ENCODE results near the gene THOC1.

The THOC1 gene

DNA sequence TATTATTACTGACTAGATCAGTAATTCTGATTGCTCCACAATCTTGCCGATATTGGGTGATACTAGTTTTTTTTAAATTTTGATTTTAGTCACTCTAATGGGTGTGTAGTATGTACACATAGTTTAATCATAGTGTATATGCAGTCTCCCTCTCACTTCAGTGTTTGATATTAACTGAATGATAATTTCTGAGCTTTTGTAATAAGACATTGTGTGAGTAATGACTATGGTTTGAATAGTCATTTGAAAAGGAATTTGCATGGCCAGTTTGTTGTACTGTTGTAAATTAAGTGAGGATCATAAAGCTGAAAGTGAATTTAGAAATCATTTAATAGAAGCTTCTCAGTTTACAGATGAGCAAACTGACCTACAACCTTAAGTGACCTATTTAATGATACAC is 76.1 kb downstream of the THOC1 start:
- Histone ChIP-seq H3K4me1 (ENCODE audit: insufficient read depth, low read length) (no peaks in the 10 kb centered on the region), H3K9me3 (ENCODE audit: low read length) (no peaks in the 10 kb centered on the region), H3K36me3 (ENCODE audit: insufficient read depth, low read length) (peaks cover 12% of the 10 kb centered on the region), H3K4me3 (ENCODE audit: low read length) (no peak overlapping the region), H3K27me3 (ENCODE audit: insufficient read depth, low read length) (no peaks in the 10 kb centered on the region), H2AFZ (ENCODE audit: low read depth, low read length) (no peak overlapping the region)

DNA sequence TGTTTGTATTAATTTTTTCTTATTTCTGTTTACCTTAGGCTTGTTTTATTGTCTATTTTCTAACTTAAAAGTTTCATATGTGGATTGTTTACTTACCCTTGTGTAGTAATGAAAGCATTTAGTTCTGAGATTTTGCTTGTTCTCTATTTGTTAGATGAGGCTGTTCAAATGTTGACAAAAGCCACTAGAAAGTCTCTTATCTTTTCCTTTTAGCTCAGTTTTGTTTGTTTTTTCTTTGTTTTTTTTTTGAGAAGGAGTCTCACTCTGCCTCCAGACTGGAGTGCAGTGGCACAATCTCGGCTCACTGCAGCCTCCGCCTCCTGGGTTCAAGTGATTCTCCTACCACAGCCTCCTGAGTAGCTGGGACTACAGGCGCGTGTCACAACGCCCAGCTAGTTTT is 78.6 kb downstream of the THOC1 start:
- Histone ChIP-seq H3K4me1 (ENCODE audit: insufficient read depth, low read length) (no peaks in the 10 kb centered on the region), H3K4me3 (ENCODE audit: low read length) (no peak overlapping the region), H3K36me3 (ENCODE audit: insufficient read depth, low read length) (peaks cover 13% of the 10 kb centered on the region), H3K9me3 (ENCODE audit: low read length) (no peaks in the 10 kb centered on the region), H3K27me3 (ENCODE audit: insufficient read depth, low read length) (no peaks in the 10 kb centered on the region), H2AFZ (ENCODE audit: low read depth, low read length) (no peak overlapping the region)

DNA sequence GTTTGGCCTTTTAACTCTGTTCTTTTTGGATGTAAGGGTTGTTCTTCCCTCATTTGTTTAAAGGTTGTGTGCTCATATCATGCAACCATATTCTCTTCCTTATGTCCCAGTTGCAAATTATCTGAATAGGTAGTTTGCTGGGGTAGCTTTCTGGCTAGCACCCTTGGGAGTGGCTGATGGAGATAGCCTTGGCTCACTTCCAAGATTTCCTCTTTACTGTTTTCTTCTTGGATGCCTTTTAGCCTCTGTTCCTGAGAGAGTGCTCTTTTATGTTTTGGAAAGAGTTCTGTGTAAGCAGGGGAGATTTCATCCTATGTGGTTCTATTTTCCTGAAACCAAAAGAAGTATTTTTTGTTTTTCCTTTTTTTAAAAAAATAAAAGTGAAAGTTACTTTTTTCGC is 84.1 kb downstream of the THOC1 start:
- Histone ChIP-seq H3K36me3 (ENCODE audit: insufficient read depth, low read length) (peaks cover 45% of the 10 kb centered on the region), H2AFZ (ENCODE audit: low read depth, low read length) (no peak overlapping the region), H3K27me3 (ENCODE audit: insufficient read depth, low read length) (no peaks in the 10 kb centered on the region), H3K4me3 (ENCODE audit: low read length) (no peak overlapping the region), H3K4me1 (ENCODE audit: insufficient read depth, low read length) (no peaks in the 10 kb centered on the region), H3K9me3 (ENCODE audit: low read length) (no peaks in the 10 kb centered on the region)

DNA sequence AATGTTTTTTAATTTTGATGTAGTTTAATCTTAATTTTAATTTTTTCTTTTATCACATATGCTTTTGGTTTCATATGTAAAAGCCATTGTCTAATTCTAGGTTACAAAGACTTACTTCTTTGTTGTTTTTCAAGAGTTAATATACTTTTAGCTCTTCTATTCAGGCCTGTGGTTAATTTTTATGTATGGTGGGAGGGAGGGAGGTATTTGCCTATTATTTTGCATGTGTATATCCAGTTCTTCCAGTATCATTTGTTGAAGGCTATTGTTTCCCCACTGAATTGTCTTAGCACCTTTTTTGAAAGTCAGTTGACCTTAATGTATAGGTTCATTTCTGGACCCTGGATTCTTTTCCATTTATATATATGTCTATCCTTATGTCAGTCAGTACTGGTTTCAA is 86.1 kb downstream of the THOC1 start:
- no peaks in the 10 kb centered on the region for H3K27me3 ChIP-seq (ENCODE audit: insufficient read depth, low read length)
- H2AFZ ChIP-seq (ENCODE audit: low read depth, low read length): no peak overlapping the region
- no peak overlapping the region for H3K4me3 ChIP-seq (ENCODE audit: low read length)
- no peaks in the 10 kb centered on the region for H3K9me3 ChIP-seq (ENCODE audit: low read length)
- peaks cover 52% of the 10 kb centered on the region for H3K36me3 ChIP-seq (ENCODE audit: insufficient read depth, low read length)
- H3K4me1 ChIP-seq (ENCODE audit: insufficient read depth, low read length): no peaks in the 10 kb centered on the region

DNA sequence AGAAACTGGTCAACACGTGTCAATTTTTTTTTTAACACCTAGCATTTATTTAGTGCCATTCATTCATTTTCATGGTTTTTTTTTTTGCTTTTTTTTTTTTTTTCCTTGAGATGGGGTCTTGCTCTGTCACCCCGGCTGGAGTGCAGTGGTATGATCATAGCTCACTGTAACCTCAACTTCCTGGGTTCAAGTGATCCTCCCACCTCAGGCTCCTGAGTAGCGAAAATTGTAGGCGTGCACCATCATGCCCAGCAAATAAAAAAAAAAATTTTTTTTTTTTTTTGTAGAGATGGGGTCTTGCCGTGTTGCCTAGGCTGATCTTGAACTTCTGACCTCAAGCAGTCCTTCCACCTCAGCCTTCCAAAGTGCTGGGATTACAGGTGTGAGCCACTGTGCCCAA is 88.3 kb downstream of the THOC1 start:
- Histone ChIP-seq H3K9me3 (ENCODE audit: low read length) (no peaks in the 10 kb centered on the region), H3K4me1 (ENCODE audit: insufficient read depth, low read length) (no peaks in the 10 kb centered on the region), H2AFZ (ENCODE audit: low read depth, low read length) (no peak overlapping the region), H3K36me3 (ENCODE audit: insufficient read depth, low read length) (peaks cover 45% of the 10 kb centered on the region), H3K4me3 (ENCODE audit: low read length) (no peak overlapping the region), H3K27me3 (ENCODE audit: insufficient read depth, low read length) (no peaks in the 10 kb centered on the region)

DNA sequence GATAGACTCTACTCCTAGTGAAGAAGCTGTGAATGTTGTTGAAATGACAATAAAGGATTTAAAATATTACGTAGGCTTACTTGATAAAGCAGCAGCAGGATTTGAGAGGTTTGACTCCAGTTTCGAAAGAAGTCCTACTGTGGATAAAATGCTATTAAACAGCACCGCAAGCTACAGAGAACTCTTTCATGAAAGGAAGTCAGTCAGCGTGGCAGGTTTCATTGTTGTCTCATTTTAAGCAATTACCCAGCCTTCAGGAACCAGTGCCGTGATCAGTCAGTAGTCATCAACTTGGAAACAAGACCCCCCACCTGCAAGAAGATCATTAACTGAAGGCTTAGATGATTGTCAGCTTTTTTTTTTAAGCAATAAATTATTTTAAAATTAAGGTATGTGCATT is 95.5 kb downstream of the THOC1 start:
- Histone ChIP-seq H3K27me3 (ENCODE audit: insufficient read depth, low read length) (no peaks in the 10 kb centered on the region), H3K4me3 (ENCODE audit: low read length) (no peak overlapping the region), H3K36me3 (ENCODE audit: insufficient read depth, low read length) (peaks cover 40% of the 10 kb centered on the region), H3K9me3 (ENCODE audit: low read length) (peaks cover 2% of the 10 kb centered on the region), H3K4me1 (ENCODE audit: insufficient read depth, low read length) (no peaks in the 10 kb centered on the region), H2AFZ (ENCODE audit: low read depth, low read length) (no peak overlapping the region)

Measured in neuron (in vitro differentiated cells).